Measurements from ENCODE around the gene IGFLR1.

IGFLR1 gene

DNA sequence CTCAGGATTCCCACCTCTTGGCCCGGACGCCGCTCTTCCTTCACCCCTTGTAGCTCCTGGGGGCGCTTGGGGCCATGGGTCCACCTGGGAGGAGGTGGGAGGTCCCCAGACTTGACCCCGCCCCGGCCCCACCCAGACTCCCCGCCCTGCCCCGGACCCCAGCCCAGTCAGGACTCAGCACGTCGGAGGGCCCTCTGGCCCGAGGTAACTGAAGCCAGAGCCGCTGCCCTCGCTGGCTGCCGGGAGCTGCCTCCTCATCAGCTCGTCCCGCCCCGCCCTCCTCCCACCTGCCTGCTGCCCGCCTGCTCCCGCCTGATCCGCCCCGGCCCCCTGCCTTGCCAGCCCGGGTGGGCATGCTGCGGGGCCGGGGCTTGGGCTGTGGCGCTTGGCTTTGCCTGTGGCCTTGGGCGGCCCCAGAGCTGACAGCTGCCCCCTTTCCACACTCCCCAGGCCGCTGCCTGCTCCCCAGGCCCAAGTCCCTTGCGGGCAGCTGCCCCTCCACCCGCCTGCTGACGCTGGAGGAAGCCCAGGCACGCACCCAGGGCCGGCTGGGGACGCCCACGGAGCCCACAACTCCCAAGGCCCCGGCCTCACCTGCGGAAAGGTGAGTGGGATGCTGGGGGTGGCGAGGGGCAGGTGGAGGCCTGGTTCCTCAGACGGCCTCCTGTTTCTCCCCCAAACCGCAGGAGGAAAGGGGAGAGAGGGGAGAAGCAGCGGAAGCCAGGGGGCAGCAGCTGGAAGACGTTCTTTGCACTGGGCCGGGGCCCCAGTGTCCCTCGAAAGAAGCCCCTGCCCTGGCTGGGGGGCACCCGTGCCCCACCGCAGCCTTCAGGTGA is 42.5 kb upstream of the IGFLR1 start:
- TF ChIP-seq RAD21 (IDR thresholded peaks at IDR 0.05; ENCODE audit: low read depth) (no peak), YY1 (IDR thresholded peaks at IDR 0.05; ENCODE audit: low read depth) (no peak), TCF12 (IDR thresholded peaks at IDR 0.05; ENCODE audit: low read depth) (no peak), EP300 (IDR thresholded peaks at IDR 0.05; ENCODE audit: borderline replicate concordance) (no peak), EGR1 (IDR thresholded peaks at IDR 0.05) (no peak), NFIC (IDR thresholded peaks at IDR 0.05) (no peak), ZBTB7A (IDR thresholded peaks at IDR 0.05; ENCODE audit: low read depth) (no peak)
- TF ChIP-seq, protein P1, sequence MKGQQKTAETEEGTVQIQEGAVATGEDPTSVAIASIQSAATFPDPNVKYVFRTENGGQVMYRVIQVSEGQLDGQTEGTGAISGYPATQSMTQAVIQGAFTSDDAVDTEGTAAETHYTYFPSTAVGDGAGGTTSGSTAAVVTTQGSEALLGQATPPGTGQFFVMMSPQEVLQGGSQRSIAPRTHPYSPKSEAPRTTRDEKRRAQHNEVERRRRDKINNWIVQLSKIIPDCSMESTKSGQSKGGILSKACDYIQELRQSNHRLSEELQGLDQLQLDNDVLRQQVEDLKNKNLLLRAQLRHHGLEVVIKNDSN (IDR thresholded peaks at IDR 0.05) = no peak
- TF ChIP-seq, protein P2, sequence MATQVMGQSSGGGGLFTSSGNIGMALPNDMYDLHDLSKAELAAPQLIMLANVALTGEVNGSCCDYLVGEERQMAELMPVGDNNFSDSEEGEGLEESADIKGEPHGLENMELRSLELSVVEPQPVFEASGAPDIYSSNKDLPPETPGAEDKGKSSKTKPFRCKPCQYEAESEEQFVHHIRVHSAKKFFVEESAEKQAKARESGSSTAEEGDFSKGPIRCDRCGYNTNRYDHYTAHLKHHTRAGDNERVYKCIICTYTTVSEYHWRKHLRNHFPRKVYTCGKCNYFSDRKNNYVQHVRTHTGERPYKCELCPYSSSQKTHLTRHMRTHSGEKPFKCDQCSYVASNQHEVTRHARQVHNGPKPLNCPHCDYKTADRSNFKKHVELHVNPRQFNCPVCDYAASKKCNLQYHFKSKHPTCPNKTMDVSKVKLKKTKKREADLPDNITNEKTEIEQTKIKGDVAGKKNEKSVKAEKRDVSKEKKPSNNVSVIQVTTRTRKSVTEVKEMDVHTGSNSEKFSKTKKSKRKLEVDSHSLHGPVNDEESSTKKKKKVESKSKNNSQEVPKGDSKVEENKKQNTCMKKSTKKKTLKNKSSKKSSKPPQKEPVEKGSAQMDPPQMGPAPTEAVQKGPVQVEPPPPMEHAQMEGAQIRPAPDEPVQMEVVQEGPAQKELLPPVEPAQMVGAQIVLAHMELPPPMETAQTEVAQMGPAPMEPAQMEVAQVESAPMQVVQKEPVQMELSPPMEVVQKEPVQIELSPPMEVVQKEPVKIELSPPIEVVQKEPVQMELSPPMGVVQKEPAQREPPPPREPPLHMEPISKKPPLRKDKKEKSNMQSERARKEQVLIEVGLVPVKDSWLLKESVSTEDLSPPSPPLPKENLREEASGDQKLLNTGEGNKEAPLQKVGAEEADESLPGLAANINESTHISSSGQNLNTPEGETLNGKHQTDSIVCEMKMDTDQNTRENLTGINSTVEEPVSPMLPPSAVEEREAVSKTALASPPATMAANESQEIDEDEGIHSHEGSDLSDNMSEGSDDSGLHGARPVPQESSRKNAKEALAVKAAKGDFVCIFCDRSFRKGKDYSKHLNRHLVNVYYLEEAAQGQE (IDR thresholded peaks at IDR 0.05; ENCODE audit: low read depth) = no peak
- TF ChIP-seq, protein P3, sequence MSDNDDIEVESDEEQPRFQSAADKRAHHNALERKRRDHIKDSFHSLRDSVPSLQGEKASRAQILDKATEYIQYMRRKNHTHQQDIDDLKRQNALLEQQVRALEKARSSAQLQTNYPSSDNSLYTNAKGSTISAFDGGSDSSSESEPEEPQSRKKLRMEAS (IDR thresholded peaks at IDR 0.05) = no peak

DNA sequence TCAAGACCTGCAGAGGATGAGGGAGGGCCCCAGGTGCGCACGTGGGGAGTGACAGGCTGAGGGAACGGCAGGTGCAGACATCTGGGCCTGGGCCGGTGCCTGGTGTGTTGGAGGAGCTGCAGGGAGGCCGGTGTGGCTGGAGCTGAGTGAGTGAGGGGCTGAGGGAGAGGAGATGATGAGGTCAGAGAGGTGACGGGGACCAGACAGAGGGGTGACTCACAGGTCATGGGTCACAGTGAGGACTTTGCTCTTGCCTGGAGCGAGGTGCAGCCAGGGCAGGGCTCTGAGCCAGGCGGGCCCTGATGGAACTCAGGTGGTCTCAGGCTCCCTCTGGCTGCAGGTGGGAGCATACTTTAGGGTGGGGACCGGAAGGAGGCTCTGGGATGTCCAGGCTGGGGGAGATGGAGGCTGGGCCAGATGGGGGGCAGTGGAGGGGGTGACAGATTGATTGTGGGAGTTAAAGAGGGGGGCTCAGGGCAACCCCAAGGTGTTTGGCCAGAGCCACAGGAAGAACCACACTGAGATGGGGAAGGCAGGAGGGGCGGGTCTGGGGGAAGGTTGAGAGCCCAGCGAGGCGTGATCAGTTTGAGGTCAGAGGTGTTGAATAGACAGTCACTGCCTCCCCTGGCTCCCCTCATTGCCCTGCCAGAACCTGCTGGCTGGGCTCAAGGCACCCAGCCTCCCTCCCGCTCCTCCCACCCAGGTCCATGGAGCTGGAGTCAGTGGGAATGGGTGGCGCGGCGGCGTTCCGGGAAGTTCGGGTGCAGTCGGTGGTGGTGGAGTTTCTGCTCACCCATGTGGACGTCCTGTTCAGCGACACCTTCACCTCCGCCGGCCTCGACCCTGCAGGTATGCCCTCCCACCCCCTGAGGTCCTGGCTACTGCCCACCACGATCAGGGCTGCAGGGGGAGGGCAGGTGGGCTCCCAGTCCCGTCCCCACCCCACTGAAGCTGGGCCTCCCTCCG is 41.5 kb upstream of the IGFLR1 start:
- no peak for TF ChIP-seq TCF12 (IDR thresholded peaks at IDR 0.05; ENCODE audit: low read depth)
- no peak for TF ChIP-seq EGR1 (IDR thresholded peaks at IDR 0.05)
- TF ChIP-seq, protein P2 (IDR thresholded peaks at IDR 0.05; ENCODE audit: low read depth) = no peak

DNA sequence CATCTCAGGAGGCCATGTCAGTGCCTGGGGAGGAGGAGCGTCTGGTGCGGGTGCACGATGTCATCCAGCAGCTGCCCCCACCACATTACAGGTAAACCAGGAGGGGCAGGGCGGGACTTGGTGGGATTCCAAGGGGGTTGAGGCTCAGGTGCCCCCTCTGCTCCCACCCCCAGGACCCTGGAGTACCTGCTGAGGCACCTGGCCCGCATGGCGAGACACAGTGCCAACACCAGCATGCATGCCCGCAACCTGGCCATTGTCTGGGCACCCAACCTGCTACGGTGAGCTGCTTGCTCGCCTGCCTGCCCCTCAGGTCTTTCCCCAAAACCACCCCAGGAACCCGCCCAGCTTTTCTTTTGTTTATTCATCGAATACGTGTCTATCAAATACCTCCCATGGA is 40.3 kb upstream of the IGFLR1 start:
- TF ChIP-seq TEAD4 (IDR thresholded peaks at IDR 0.05) (no peak), EP300 (IDR thresholded peaks at IDR 0.05; ENCODE audit: borderline replicate concordance) (no peak), FOXM1 (IDR thresholded peaks at IDR 0.05; ENCODE audit: borderline replicate concordance, low read depth) (no peak), ZBTB7A (IDR thresholded peaks at IDR 0.05; ENCODE audit: low read depth) (no peak), YY1 (IDR thresholded peaks at IDR 0.05; ENCODE audit: low read depth) (no peak), NFIC (IDR thresholded peaks at IDR 0.05) (no peak), TAF1 (IDR thresholded peaks at IDR 0.05; ENCODE audit: low read depth) (no peak), EGR1 (IDR thresholded peaks at IDR 0.05) (no peak), TCF12 (IDR thresholded peaks at IDR 0.05; ENCODE audit: low read depth) (no peak), RAD21 (IDR thresholded peaks at IDR 0.05; ENCODE audit: low read depth) (no peak), CEBPB (IDR thresholded peaks at IDR 0.05) (no peak), CREB1 (IDR thresholded peaks at IDR 0.05; ENCODE audit: low read depth) (no peak)
- TF ChIP-seq, protein P1 (IDR thresholded peaks at IDR 0.05) = no peak
- TF ChIP-seq, protein P3 (IDR thresholded peaks at IDR 0.05) = no peak
- TF ChIP-seq, protein P2 (IDR thresholded peaks at IDR 0.05; ENCODE audit: low read depth) = no peak

DNA sequence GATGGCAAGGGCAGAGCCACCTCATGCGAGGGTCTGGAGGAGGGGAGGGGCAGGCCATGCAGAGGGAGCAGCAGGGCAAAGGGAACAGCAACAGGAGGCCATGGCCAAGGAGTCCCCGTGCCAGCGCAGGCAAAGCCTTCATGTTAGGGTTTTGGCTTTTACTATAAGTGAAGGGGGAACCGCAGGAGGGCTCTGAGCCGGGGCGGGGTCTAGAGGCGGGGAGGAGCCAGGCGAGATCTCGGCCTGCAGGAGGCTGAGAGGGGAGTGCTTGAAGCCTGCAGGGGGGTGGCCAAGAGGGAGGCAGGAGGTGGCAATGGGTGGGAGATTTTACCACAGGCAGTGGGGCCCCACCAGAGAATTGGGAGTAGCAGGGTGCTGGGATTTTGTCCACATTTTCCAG is 39.4 kb upstream of the IGFLR1 start:
- TF ChIP-seq TAF1 (IDR thresholded peaks at IDR 0.05; ENCODE audit: low read depth) = no peak
- no peak for TF ChIP-seq YY1 (IDR thresholded peaks at IDR 0.05; ENCODE audit: low read depth)
- no peak for TF ChIP-seq NFIC (IDR thresholded peaks at IDR 0.05)
- TF ChIP-seq, protein P3 (IDR thresholded peaks at IDR 0.05) = no peak
- TF ChIP-seq, protein P1 (IDR thresholded peaks at IDR 0.05) = no peak
- no peak for TF ChIP-seq CREB1 (IDR thresholded peaks at IDR 0.05; ENCODE audit: low read depth)
- no peak for TF ChIP-seq TCF12 (IDR thresholded peaks at IDR 0.05; ENCODE audit: low read depth)
- TF ChIP-seq CEBPB (IDR thresholded peaks at IDR 0.05) = no peak
- TF ChIP-seq, protein P2 (IDR thresholded peaks at IDR 0.05; ENCODE audit: low read depth) = no peak
- no peak for TF ChIP-seq EGR1 (IDR thresholded peaks at IDR 0.05)
- no peak for TF ChIP-seq ZBTB7A (IDR thresholded peaks at IDR 0.05; ENCODE audit: low read depth)
- TF ChIP-seq TEAD4 (IDR thresholded peaks at IDR 0.05) = no peak
- no peak for TF ChIP-seq FOXM1 (IDR thresholded peaks at IDR 0.05; ENCODE audit: borderline replicate concordance, low read depth)
- no peak for TF ChIP-seq EP300 (IDR thresholded peaks at IDR 0.05; ENCODE audit: borderline replicate concordance)
- TF ChIP-seq RAD21 (IDR thresholded peaks at IDR 0.05; ENCODE audit: low read depth) = no peak
